ENCODE results near the gene CARF. TPM values are rescaled to one million over a fixed set of nuclear protein-coding genes. Genes with fewer than 3 reads are reported as not detected.
"Not testable (repeated sequence)": the region's sequence is repeated elsewhere in the genome, so short reads cannot be mapped to it uniquely, and the experiment has no call there.

The CARF gene
- 10 to 100 TPM; 10.0 to 21.1 (median 20.9) TPM for polyA plus RNA-seq (ENCODE audit: insufficient read length in 3 of 3)
- long read RNA-seq, donor 1, full-length matches to known transcripts, result 1 of 1 reads
- long read RNA-seq, donor 1, partial matches to known transcripts, result 0 of 1 reads
- long read RNA-seq, donor 1, other reads (novel, unspliced or antisense), result 0 of 1 reads
- long read RNA-seq, donor 2, partial matches to known transcripts, result 0 of 1 reads
- long read RNA-seq, donor 2, other reads (novel, unspliced or antisense), result 0 of 1 reads
- long read RNA-seq, donor 3, result 0 reads
- long read RNA-seq, donor 4, result 0 reads
- long read RNA-seq, donor 5, full-length matches to known transcripts, result 1 of 1 reads
- long read RNA-seq, donor 5, partial matches to known transcripts, result 0 of 1 reads
- long read RNA-seq, donor 5, other reads (novel, unspliced or antisense), result 0 of 1 reads
- long read RNA-seq, donor 6, result 0 reads
- long read RNA-seq, donor 7, result 0 reads
- long read RNA-seq, donor 8, partial matches to known transcripts, result 0 of 1 reads
- long read RNA-seq, donor 8, other reads (novel, unspliced or antisense), result 0 of 1 reads
- long read RNA-seq, donor 9, result 0 reads
- long read RNA-seq, donor 10, result 0 reads
- long read RNA-seq, donor 11, result 0 reads
- long read RNA-seq, donor 12, result 0 reads
- long read RNA-seq, donor 13, result 0 reads
- long read RNA-seq, donor 14, result 0 reads
- long read RNA-seq, donor 15, partial matches to known transcripts, result 26 of 47 reads
- long read RNA-seq, donor 15, other reads (novel, unspliced or antisense), result 21 of 47 reads
- long read RNA-seq, donor 16, result 0 reads

- DNase-seq, result peak; percentile 96
Observed at GRCh38 chr2:202911512-202912341, at the start of gene CARF, which contains the start of gene WDR12. CARF (plus strand) TSS chr2:202912275; CDS start chr2:202941903, 29,628 bp downstream. WDR12 (minus strand) TSS chr2:202911673; CDS start chr2:202911476, 197 bp downstream.

GRCh38 chr2:202870431-202871299 is 41.4 kb upstream of the CARF start:
- peak; percentile 78 for DNase-seq

- DNase-seq, result peak; percentile 79
Observed at GRCh38 chr2:202871300-202872141, 40.6 kb upstream of the CARF start, which contains the start of gene ICA1L. ICA1L (minus strand) TSS chr2:202871766; CDS start chr2:202829009, 42,757 bp downstream.

- no peak for DNase-seq
Observed at GRCh38 chr2:202877699-202878098, 34.4 kb upstream of the CARF start.

- DNase-seq, result no peak
Observed at GRCh38 chr2:202881570-202881969, 30.5 kb upstream of the CARF start.

- DNase-seq, result no peak
Observed at GRCh38 chr2:202883987-202884675, 27.9 kb upstream of the CARF start.

- no peak for DNase-seq
Observed at GRCh38 chr2:202885190-202885589, 26.9 kb upstream of the CARF start.

- DNase-seq, result not testable (repeated sequence)
Observed at GRCh38 chr2:202905507-202905906, 6.6 kb upstream of the CARF start.

GRCh38 chr2:202908186-202908585 is 3.9 kb upstream of the CARF start:
- DNase-seq, result no peak

GRCh38 chr2:202909394-202910192 is 2.5 kb upstream of the CARF start:
- no peak for DNase-seq

GRCh38 chr2:202910250-202910649 is 1.8 kb upstream of the CARF start:
- DNase-seq, result not testable (repeated sequence)

GRCh38 chr2:202910698-202911097 is 1.4 kb upstream of the CARF start:
- no peak for DNase-seq

GRCh38 chr2:202911203-202911511 is 918 bp upstream of the CARF start:
- no peak for DNase-seq

GRCh38 chr2:202912342-202913201 is 497 bp downstream of the CARF start:
- DNase-seq, result peak; percentile 2

- no peak for DNase-seq
Observed at GRCh38 chr2:202918860-202919259, 6.8 kb downstream of the CARF start.

GRCh38 chr2:202932425-202933138 is 20.5 kb downstream of the CARF start:
- DNase-seq, result no peak

GRCh38 chr2:202933139-202933510 is 21.1 kb downstream of the CARF start:
- DNase-seq, result no peak
